ENCODE results near the gene SLC19A1.

GRCh38 chr21:45506836-45507522 is 35.3 kb downstream of the SLC19A1 start:
- TF ChIP-seq EP300 (IDR thresholded peaks at IDR 0.05; ENCODE audit: borderline replicate concordance in 1 of 2, low read depth in 1 of 2, low read length in 1 of 2), result no peak
- TF ChIP-seq POLR2AphosphoS5 (IDR thresholded peaks at IDR 0.05; ENCODE audit: low read depth, low read length), result no peak
- no peak for TF ChIP-seq PBX3 (IDR thresholded peaks at IDR 0.05)
- no peak for TF ChIP-seq RAD21 (IDR thresholded peaks at IDR 0.05; ENCODE audit: low read length)
- no peak for TF ChIP-seq CTCF (IDR thresholded peaks at IDR 0.05)
- no peak for TF ChIP-seq RCOR1 (IDR thresholded peaks at IDR 0.05; ENCODE audit: low read length)
- no peak for TF ChIP-seq TCF12 (IDR thresholded peaks at IDR 0.05)
- TF ChIP-seq YY1 (IDR thresholded peaks at IDR 0.05; ENCODE audit: low read depth), result no peak
- no peak for TF ChIP-seq FOXJ3 (CRISPR knock-in tag; IDR thresholded peaks at IDR 0.05)
- TF ChIP-seq EZH2phosphoT487 (IDR thresholded peaks at IDR 0.05; ENCODE audit: borderline replicate concordance, low read depth), result no peak
- TF ChIP-seq SIN3A (IDR thresholded peaks at IDR 0.05; ENCODE audit: borderline replicate concordance, low read depth, low read length), result no peak
- TF ChIP-seq RFX5 (IDR thresholded peaks at IDR 0.05; ENCODE audit: low read length), result no peak
- TF ChIP-seq FOXM1 (IDR thresholded peaks at IDR 0.05; ENCODE audit: low read depth), result no peak
- no peak for TF ChIP-seq ZBTB33 (IDR thresholded peaks at IDR 0.05; ENCODE audit: borderline replicate concordance, low read depth)

All from SK-N-SH (cell line).